Measurements from ENCODE around the gene NEURL1B. TPM values are rescaled to one million over a fixed set of nuclear protein-coding genes. Genes with fewer than 3 reads are reported as not detected.

The NEURL1B gene
- total RNA-seq, 2 experiments from 2014 or later, result 0.08 to 0.16 TPM

DNA sequence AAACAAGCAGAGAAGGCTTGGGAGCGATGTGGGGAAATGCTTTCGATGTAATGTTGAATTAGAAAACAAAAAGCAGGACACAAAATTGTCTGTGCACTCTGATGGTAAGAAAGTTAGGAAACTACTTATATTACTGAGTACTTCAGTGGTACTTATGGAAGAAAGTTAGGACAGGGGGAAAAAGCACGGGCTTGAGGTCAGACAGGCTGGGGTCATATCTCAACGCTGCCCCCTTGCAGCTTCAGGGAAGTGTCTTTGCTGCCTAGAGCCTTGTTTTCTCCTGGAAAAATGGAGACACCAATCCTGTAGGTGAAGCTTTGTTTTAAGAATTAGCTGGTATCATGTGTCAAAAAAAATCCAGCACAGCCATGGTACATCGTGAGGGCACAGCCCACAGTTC lies 23.0 kb downstream of the NEURL1B start:
- Histone ChIP-seq H3K4me3 (ENCODE audit: low read length) (no peak overlapping the region), H3K36me3 (ENCODE audit: insufficient read depth, low read length) (no peaks in the 10 kb centered on the region), H3K27ac (ENCODE audit: low read depth in 1 of 2, low read length in 2 of 2) (no peak overlapping the region), H3K27me3 (ENCODE audit: control insufficient read depth in 1 of 2, insufficient read depth in 2 of 2, low read length in 2 of 2) (no peaks in the 10 kb centered on the region), H3K4me1 (ENCODE audit: insufficient read depth, low read length) (no peaks in the 10 kb centered on the region), H3K9me3 (ENCODE audit: control insufficient read depth in 1 of 2, insufficient read depth in 1 of 2, low read length in 2 of 2) (no peaks in the 10 kb centered on the region)
- DNase-seq (no peak), ATAC-seq (ENCODE audit: poor library complexity) (no peak)
- Mint-ChIP-seq H3K27me3 (no peaks in the 10 kb centered on the region), H3K4me3 (no peak overlapping the region), H3K4me1 (ENCODE audit: low read depth) (no peaks in the 10 kb centered on the region), H3K36me3 (ENCODE audit: low read depth) (no peaks in the 10 kb centered on the region), H3K27ac (no peak overlapping the region), H3K9me3 (no peaks in the 10 kb centered on the region)
- CTCF ChIA-PET, result no interaction called here
- intact Hi-C loops (cut with DNase I, micrococcal nuclease), result no loop called here
- POLR2A ChIA-PET, result no interaction called here
- TF ChIP-seq, protein P1, sequence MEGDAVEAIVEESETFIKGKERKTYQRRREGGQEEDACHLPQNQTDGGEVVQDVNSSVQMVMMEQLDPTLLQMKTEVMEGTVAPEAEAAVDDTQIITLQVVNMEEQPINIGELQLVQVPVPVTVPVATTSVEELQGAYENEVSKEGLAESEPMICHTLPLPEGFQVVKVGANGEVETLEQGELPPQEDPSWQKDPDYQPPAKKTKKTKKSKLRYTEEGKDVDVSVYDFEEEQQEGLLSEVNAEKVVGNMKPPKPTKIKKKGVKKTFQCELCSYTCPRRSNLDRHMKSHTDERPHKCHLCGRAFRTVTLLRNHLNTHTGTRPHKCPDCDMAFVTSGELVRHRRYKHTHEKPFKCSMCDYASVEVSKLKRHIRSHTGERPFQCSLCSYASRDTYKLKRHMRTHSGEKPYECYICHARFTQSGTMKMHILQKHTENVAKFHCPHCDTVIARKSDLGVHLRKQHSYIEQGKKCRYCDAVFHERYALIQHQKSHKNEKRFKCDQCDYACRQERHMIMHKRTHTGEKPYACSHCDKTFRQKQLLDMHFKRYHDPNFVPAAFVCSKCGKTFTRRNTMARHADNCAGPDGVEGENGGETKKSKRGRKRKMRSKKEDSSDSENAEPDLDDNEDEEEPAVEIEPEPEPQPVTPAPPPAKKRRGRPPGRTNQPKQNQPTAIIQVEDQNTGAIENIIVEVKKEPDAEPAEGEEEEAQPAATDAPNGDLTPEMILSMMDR (IDR thresholded peaks at IDR 0.05), result no peak

DNA sequence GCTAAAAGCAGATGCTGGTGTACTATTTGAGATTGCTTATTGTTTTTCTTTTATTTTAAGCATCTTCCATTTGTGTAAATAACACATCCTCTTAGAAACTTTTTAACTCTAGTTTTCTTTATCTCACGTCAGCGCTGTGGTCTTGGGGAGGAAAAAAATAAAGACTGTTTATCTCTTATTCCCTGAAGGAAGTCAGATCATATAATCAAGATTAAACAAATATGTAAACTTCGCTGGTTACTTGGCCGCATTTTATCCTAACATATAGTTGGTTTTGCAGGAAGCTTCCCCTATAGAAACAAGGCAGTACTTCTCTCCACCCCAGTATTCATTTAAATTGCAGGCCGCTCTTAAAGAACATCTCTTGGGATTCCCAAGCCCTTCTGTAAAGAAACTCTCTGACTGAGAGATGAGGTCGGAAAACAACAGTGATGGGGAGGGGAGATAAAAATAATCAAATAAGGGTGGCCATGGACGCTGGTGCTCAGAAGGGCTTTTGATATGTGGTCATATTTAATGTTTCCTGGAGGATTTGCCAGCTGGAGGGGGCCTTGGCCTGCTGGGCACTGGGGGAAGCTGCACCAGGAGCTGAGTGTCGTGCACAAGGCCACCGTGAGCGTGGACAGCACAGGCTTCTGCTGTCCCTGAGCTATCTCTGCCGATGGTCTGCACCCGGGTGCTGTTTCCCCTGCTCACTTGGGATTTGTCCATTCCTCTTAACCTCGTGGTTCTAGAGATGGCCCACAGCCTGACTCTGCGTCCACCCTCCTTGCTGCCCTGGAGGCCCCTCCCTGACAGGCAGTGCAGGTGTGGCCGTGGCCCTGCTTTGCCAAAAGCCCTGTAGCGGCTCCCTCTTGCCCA lies 23.8 kb downstream of the NEURL1B start:
- no peak overlapping the region for H3K27ac Mint-ChIP-seq
- no peaks in the 10 kb centered on the region for H3K9me3 Mint-ChIP-seq
- TF ChIP-seq, protein P1 (IDR thresholded peaks at IDR 0.05), result no peak
- no peaks in the 10 kb centered on the region for H3K36me3 Mint-ChIP-seq (ENCODE audit: low read depth)
- Histone ChIP-seq H3K27me3 (ENCODE audit: control insufficient read depth in 1 of 2, insufficient read depth in 2 of 2, low read length in 2 of 2) (no peaks in the 10 kb centered on the region), H3K4me3 (ENCODE audit: low read length) (no peak overlapping the region), H3K36me3 (ENCODE audit: insufficient read depth, low read length) (no peaks in the 10 kb centered on the region), H3K4me1 (ENCODE audit: insufficient read depth, low read length) (no peaks in the 10 kb centered on the region), H3K9me3 (ENCODE audit: control insufficient read depth in 1 of 2, insufficient read depth in 1 of 2, low read length in 2 of 2) (no peaks in the 10 kb centered on the region), H3K27ac (ENCODE audit: low read depth in 1 of 2, low read length in 2 of 2) (no peak overlapping the region)
- H3K27me3 Mint-ChIP-seq, result no peaks in the 10 kb centered on the region
- no peaks in the 10 kb centered on the region for H3K4me1 Mint-ChIP-seq (ENCODE audit: low read depth)
- DNase-seq (no peak), ATAC-seq (ENCODE audit: poor library complexity) (no peak)
- ChIA-PET CTCF (no interaction called here), POLR2A (no interaction called here)
- no peak overlapping the region for H3K4me3 Mint-ChIP-seq
- intact Hi-C loops (cut with DNase I, micrococcal nuclease), result no loop called here

DNA sequence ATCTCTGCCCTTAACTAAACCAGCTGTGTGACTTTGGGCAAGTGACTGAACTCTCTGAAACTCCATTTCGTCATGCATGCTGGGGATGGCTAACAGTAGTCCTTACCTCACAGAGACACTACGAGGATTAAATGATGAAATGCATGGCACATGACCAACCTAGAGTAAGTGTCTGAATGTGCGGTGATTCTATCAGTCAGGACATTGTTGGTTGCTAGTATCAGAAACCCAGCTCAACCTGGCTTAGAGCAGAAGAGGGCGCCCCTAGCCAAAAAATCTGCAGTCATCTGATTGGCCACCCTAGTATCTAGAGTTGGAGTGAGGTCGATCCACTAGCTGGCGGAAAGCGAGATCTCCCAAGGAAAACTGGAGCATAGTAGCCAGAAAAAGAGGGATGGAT lies 25.2 kb downstream of the NEURL1B start:
- Mint-ChIP-seq H3K9me3 (no peaks in the 10 kb centered on the region), H3K36me3 (ENCODE audit: low read depth) (no peaks in the 10 kb centered on the region), H3K4me1 (ENCODE audit: low read depth) (no peaks in the 10 kb centered on the region), H3K27ac (no peak overlapping the region), H3K27me3 (no peaks in the 10 kb centered on the region), H3K4me3 (no peak overlapping the region)
- H3K27ac ChIP-seq (ENCODE audit: low read depth in 1 of 2, low read length in 2 of 2), result no peak overlapping the region
- TF ChIP-seq, protein P1 (IDR thresholded peaks at IDR 0.05), result no peak
- no peaks in the 10 kb centered on the region for H3K27me3 ChIP-seq (ENCODE audit: control insufficient read depth in 1 of 2, insufficient read depth in 2 of 2, low read length in 2 of 2)
- no peaks in the 10 kb centered on the region for H3K4me1 ChIP-seq (ENCODE audit: insufficient read depth, low read length)
- no peaks in the 10 kb centered on the region for H3K36me3 ChIP-seq (ENCODE audit: insufficient read depth, low read length)
- intact Hi-C loops (cut with DNase I, micrococcal nuclease), result no loop called here
- H3K4me3 ChIP-seq (ENCODE audit: low read length), result no peak overlapping the region
- no peak for DNase-seq
- H3K9me3 ChIP-seq (ENCODE audit: control insufficient read depth in 1 of 2, insufficient read depth in 1 of 2, low read length in 2 of 2), result no peaks in the 10 kb centered on the region
- no peak for ATAC-seq (ENCODE audit: poor library complexity)
- ChIA-PET POLR2A (no interaction called here), CTCF (no interaction called here)
